ENCODE data around the gene SRRT. TPM values are rescaled to one million over a fixed set of nuclear protein-coding genes. Genes with fewer than 3 reads are reported as not detected.
"Not testable (repeated sequence)": the region's sequence is repeated elsewhere in the genome, so short reads cannot be mapped to it uniquely, and the experiment has no call there.

SRRT gene
- total RNA-seq, 1 donor from 2014 or later = 247 TPM

- intact Hi-C loops (cut with micrococcal nuclease) = no loop called here
Measured at GRCh38 chr7:100892364-100893317, 17.7 kb downstream of the SRRT start.

- intact Hi-C loops (cut with micrococcal nuclease) = no loop called here
Measured at GRCh38 chr7:100893318-100893895, 18.5 kb downstream of the SRRT start.

- intact Hi-C loops (cut with micrococcal nuclease) = loop anchor here (1.0 kb wide), 1 partner anchor 183 kb away; no protein-coding TSS in a partner anchor
Measured at GRCh38 chr7:100893910-100894721, 19.2 kb downstream of the SRRT start.

- intact Hi-C loops (cut with micrococcal nuclease) = loop anchor here (1.0 kb wide), 1 partner anchor 182 kb away; no protein-coding TSS in a partner anchor
Measured at GRCh38 chr7:100894860-100895700, 20.2 kb downstream of the SRRT start.

GRCh38 chr7:100895701-100895955 is 20.7 kb downstream of the SRRT start, which contains the start of gene ACHE:
Gene ACHE (minus strand): TSS chr7:100895888. CDS start chr7:100894232, 1,656 bp downstream.
- intact Hi-C loops (cut with micrococcal nuclease) = no loop called here

DNA sequence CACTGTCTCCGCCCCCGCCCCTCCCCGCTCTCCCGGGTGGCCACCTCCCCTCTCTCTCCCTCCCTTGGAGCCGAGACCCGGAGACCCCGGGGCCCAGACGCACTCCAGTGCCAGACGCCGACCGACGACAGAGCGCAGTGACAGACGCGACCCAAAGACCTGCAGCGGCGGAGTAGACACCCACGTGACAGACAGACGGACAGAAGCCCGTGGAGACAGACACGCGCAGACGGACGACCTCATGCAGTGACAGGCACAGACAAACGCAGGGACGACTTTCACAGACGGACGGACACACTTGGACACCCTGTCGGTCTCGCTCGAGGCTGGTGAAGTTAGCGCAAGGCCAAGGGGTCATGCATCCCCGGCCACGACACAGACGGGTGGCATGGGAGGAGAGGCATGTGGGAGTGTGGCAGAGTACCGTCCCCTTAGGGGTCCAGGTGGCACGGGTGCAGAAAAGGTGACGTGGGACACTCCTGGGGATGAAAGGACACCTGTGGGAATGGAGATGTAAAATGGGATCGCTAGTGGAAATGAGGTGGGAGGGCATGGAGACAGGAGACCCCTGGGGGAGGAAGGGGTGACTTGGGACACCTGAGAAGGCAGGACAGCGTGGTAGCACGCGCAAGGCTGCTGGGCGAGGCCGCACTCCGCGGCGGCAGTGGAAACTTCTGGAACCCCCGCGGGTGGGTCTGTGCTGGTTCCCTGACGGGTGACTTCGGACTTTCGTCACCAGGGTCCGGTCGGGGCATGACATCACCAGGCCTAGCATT is 21.2 kb downstream of the SRRT start:
- intact Hi-C loops (cut with micrococcal nuclease) = no loop called here

DNA sequence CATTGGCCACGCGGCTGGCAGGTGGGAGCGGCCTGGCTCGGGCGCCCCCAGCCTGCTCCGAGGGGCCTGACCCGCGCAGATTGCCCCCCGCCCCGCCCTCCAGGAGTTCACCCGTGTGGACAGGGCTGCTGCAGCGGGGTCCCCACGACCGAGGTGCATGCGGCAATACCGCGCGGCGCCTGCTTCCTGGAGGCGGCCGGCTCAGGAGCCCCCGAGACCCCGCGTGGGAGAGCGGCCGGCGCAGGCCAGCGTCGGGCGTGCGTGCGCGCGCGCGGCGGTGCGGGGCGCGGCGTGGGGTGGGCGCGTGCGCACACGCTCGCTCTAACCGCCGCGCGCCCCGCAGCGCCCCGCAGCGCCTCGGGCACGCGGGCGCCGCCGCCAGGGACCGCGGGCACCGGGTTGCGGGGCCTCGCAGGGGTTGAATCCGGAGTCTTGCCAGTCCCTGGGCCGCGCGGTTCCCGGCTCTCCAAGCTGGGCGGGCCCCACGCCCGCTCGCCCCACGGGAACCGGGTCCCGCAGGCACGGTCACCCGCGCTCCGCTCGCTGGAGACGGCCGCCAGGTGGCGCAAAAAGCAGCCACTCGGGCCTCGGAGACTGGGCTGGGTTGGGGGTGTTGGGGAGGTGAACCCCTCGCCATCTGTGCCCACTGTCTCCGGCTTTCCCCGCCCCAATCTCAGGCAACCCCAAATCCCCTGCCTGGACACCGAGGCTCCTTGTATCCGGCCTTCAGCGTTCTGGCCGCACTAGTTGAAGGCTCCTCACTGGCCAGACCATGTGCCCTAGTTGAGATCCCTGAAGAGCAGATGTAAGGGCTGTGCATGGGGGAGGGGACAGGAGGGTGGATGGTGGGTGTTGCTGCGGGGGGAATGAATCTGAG is 22.1 kb downstream of the SRRT start:
- intact Hi-C loops (cut with micrococcal nuclease) = loop anchor here (1.0 kb wide), 1 partner anchor 162 kb away; no protein-coding TSS in a partner anchor

DNA sequence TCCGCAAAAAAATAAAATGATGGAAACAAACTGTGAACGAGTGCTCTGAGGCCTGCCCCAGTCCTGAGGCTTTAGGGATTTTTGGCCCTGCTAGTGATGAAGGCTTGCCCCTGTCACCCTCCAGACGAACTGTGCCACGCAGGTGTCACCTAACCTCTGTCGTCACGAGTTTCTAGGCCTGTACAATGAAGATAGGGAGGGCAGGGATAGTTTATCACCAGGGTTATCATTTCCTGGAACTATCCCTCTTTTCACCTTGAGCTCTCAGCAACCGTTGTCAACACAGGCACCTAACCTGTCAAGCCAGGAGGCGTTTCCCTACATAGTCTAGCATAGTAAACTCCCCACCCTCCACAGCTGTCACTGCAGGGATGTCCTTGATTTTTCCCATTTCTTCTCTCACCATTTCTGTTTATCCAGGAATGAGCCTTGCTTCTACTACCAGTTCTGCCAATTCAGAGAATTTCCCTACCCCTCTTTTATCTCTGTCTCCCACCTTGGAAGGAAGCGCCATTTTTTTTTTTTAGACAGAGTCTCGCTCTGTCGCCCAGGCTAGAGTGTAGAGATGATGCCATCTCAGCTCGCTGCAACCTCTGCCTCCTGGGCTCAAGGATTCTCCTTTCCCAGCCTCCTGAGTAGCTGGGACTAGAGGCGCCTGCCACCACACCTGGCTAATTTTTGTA is 23.0 kb downstream of the SRRT start:
- intact Hi-C loops (cut with micrococcal nuclease) = loop anchor here (1.0 kb wide), 1 partner anchor 161 kb away; no protein-coding TSS in a partner anchor

DNA sequence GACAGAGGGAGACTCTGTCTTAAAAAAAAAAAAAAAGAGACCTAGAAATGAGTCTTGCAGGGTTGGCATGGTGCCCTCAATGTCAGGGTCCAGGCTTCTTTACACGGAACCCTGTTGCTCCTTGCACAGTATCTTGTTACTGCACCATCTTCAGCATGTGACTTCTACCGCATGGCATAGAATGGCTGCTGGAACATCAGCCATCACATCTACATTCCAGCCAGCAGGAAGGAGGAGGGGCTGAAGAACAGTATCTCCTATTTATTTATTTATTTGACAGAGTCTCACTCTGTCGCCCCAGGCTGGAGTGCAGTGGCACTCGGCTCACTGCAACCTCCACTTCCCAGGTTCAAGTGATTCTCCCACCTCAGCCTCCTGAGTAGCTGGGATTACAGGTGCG is 24.5 kb downstream of the SRRT start:
- intact Hi-C loops (cut with micrococcal nuclease) = no loop called here

DNA sequence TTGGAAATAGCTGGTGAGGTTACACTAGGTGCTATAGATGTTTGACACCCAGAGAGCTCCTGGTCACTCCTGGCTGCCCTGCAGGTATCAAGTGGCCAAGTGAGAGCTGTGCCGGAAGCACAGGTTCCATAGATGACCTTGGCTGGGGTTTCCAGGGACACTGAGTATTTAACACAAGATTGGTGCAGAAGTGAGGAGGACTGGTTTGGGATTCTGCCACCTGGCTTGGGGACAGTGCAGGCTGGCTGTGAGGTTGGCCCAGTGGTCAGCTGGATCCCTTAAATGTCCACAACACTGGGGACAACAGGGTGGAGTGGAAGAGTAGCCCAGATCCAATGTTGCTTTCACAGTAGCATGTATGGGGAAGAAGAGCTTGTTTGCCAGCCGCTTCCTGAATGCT is 26.1 kb downstream of the SRRT start:
- intact Hi-C loops (cut with micrococcal nuclease) = no loop called here

DNA sequence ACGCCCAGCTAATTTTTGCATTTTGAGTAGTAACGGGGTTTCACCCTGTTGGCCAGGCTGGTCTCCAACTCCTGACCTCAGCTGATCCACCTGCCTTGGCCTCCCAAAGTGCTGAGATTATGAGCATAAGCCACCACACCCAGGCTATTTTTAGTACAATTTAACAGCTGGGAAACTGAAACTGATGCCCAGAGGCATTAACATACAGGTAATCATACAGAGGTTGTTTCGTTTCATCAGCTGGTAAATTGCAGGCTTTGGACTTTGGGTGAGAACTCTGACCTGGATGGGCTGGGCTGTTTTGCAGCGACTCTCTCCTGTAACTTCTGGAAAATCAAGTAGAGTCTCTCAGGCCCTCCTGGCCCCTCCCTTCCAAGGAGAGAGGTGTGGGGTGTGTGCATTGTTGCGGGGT is 27.0 kb downstream of the SRRT start:
- intact Hi-C loops (cut with micrococcal nuclease) = no loop called here

GRCh38 chr7:100902638-100903037 is 27.7 kb downstream of the SRRT start:
- intact Hi-C loops (cut with micrococcal nuclease) = no loop called here

GRCh38 chr7:100908512-100908911 is 33.6 kb downstream of the SRRT start:
- intact Hi-C loops (cut with micrococcal nuclease) = no loop called here

DNA sequence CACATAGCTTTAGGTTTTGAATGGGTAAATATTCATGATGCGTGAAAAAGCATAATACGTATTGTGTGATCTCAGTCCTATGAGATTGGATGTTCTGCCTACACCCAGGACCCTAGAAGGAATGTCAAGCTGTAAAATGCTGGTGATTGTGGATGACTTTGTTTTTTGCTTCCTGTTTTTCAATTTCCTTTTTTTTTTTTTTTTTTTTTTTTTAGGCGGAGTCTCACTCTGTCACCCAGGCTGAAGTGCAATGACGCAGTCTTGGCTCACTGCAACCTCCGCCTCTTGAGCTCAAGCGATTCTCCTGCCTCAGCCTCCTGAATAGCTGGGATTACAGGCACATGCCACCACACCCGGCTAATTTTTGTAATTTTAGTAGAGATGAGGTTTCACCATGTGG is 35.5 kb downstream of the SRRT start:
- intact Hi-C loops (cut with micrococcal nuclease) = not testable (repeated sequence)

DNA sequence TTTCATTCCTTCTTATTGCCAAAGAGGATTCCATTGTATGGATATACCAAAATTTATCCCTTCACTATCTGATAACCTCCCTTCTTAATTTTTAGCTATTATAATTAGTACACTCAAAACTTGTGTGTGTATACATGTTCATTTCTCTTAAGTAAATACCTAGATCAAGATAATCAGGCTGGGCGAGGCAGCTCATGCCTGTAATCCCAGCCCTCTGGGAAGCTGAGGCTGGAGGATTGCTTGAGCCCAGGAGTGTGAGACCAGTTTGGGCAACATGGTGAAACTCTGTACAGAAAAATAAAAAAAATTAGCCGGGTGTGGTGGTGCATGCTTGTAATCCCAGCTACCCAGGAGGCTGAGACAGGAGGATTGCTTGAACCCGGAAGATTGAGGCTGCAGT is 36.6 kb downstream of the SRRT start:
- intact Hi-C loops (cut with micrococcal nuclease) = no loop called here

DNA sequence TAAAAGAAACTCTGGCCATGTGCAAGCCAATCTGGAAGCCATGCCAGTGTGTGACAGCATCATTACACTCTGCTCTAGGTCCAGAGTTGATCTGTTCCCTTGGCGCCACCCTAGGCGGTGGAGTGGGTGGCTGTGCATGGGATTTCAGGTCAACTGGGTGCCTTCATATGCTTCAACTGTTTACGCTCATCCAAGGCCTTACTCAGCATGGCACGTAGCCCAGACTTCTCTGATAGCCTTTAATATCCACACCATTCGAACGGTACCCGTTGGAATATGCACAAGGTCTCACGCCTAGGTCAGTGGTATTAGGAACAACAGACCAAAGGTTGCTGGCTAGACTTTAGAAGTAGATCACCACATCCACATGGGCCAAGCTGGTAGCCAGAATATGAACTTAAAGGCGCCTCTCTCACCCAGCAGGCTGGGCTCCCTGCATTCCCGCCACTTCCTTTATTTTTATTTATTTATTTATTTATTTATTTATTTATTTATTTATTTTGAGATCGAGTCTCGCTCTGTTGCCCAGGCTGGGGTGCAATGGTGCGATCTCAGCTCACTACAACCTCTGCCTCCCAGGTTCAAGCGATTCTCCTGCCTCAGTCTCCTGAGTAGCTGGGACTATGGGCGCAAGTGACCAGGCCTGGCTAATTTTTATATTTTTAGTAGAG is 39.4 kb downstream of the SRRT start:
- intact Hi-C loops (cut with micrococcal nuclease) = no loop called here

- intact Hi-C loops (cut with micrococcal nuclease) = no loop called here
Measured at GRCh38 chr7:100914879-100915447, 40.1 kb downstream of the SRRT start.

- intact Hi-C loops (cut with micrococcal nuclease) = not testable (repeated sequence)
Measured at GRCh38 chr7:100919335-100919734, 44.4 kb downstream of the SRRT start.

Measured in T-helper 2 cell treated with Interferon-gamma antibody and Interleukin-4, amounts not matched to agents 100 ng/mL and 5 ng/mL, for 36 hours (primary cell).